CD4-positive, alpha-beta memory T cell (primary cell): ENCODE data around the gene FAM8A1. TPM values are rescaled to one million over a fixed set of nuclear protein-coding genes. Genes with fewer than 3 reads are reported as not detected.

Experiments
- CTCF ChIA-PET: fragments of 350-600 bp; sonication (Branson Sonifier 250); formaldehyde crosslinking; loops from one replicate; lab custom pipeline; 2021; ENCODE audit warnings: inconsistent platforms; ENCODE audit not compliant: partially characterized antibody; lab: Charles Lee
- POLR2A ChIA-PET: fragments of 350-600 bp; sonication (Branson Sonifier 250); formaldehyde crosslinking; loops from one replicate; lab custom pipeline; 2021; ENCODE audit not compliant: partially characterized antibody; lab: Charles Lee
- DNase-seq, 5 donors: peaks; one replicate each; pipeline versions ENCODE4 v3.0.0 to v3.0.0-alpha.2; 2020 to 2022; ENCODE audit warnings: mixed read lengths in 1 of 5
- H3K27ac ChIP-seq: one replicate; pipeline ENCODE4 v1.7.0; 2013; ENCODE audit warnings: low read depth, low read length
- H3K27me3 ChIP-seq: 2 replicates; pipeline ENCODE4 v1.7.0; 2013; ENCODE audit warnings: mild to moderate bottlenecking, low read length, moderate library complexity; ENCODE audit not compliant: insufficient read depth
- H3K36me3 ChIP-seq: 2 replicates; pipeline ENCODE4 v1.7.0; 2013; ENCODE audit warnings: mild to moderate bottlenecking, low read length, moderate library complexity; ENCODE audit not compliant: insufficient read depth
- H3K4me1 ChIP-seq: 2 replicates; pipeline ENCODE4 v1.7.0; 2013; ENCODE audit warnings: mild to moderate bottlenecking, low read length, moderate library complexity; ENCODE audit not compliant: insufficient read depth
- H3K4me3 ChIP-seq, 2 donors: one replicate each; pipeline ENCODE4 v1.7.0; 2013; ENCODE audit warnings: low read length in 2 of 2, mild to moderate bottlenecking in 1 of 2
- H3K9me3 ChIP-seq, 2 donors: one replicate each; pipeline ENCODE4 v1.7.0; 2013; ENCODE audit warnings: low read length in 2 of 2, control low read depth in 1 of 2; ENCODE audit not compliant: control insufficient read depth in 1 of 2
- H3K27ac Mint-ChIP-seq, 7 donors: one replicate each; pipeline ENCODE4 v1.8.0; 2020 to 2021; ENCODE audit warnings: mixed read lengths in 7 of 7, mild to moderate bottlenecking in 6 of 7, inconsistent platforms in 3 of 7, moderate library complexity in 3 of 7
- H3K27me3 Mint-ChIP-seq, 2 donors: one replicate each; pipeline ENCODE4 v1.8.0; 2020 to 2021; ENCODE audit warnings: mixed read lengths in 2 of 2
- H3K36me3 Mint-ChIP-seq, 2 donors: one replicate each; pipeline ENCODE4 v1.8.0; 2020 to 2021; ENCODE audit warnings: mixed read lengths in 2 of 2, inconsistent platforms in 1 of 2, mild to moderate bottlenecking in 1 of 2
- H3K4me1 Mint-ChIP-seq, 4 donors: one replicate each; pipeline ENCODE4 v1.8.0; 2020 to 2021; ENCODE audit warnings: mixed read lengths in 4 of 4, mild to moderate bottlenecking in 1 of 4
- H3K4me3 Mint-ChIP-seq, 8 donors: one replicate each; pipeline ENCODE4 v1.8.0; 2020 to 2021; ENCODE audit warnings: mixed read lengths in 8 of 8, mild to moderate bottlenecking in 7 of 8, moderate library complexity in 6 of 8, inconsistent platforms in 3 of 8
- H3K9me3 Mint-ChIP-seq, 8 donors: one replicate each; pipeline ENCODE4 v1.8.0; 2020 to 2021; ENCODE audit warnings: mixed read lengths in 8 of 8, mild to moderate bottlenecking in 5 of 8, inconsistent platforms in 3 of 8, moderate library complexity in 1 of 8
- intact Hi-C: fragments of 100-400 bp; cut with micrococcal nuclease; formaldehyde crosslinking; loops from one replicate; pipeline ENCODE4 v1.15.1; 2023
- polyA plus RNA-seq, 2 donors: library from polyadenylated mRNA; unstranded; fragments of 300-500 nt; fragmentation: Illumina TruSeq; gene quantifications; one replicate each; pipeline ENCODE4 v1.2.3, GENCODE V29; 2021
- total RNA-seq, 2 experiments: library from RNA; stranded (reverse); gene quantifications; one replicate each; pipeline ENCODE4 v1.2.3, GENCODE V29; 2021

Gene FAM8A1
- total and polyA plus RNA-seq, 4 experiments from 2014 or later: 3.7 to 21.2 (median 13.2) TPM

- H3K27ac ChIP-seq: no peak overlapping the region
- H3K36me3 Mint-ChIP-seq: peaks cover 49 to 59% of the 10 kb centered on the region in 2 donors
- peaks cover 3 to 18% (median 9%) of the 10 kb centered on the region in 4 donors for H3K4me1 Mint-ChIP-seq
- no peaks in the 10 kb centered on the region for H3K9me3 ChIP-seq
- no peaks in the 10 kb centered on the region for H3K4me1 ChIP-seq
- peaks cover 22% of the 10 kb centered on the region for H3K36me3 ChIP-seq
- peak overlapping the region in 4 of 7 donors; percentile 32 to 64 (median 40) for H3K27ac Mint-ChIP-seq
- H3K4me3 Mint-ChIP-seq: no peak overlapping the region
- no peaks in the 10 kb centered on the region for H3K9me3 Mint-ChIP-seq
- intact Hi-C loops: no loop called here
- no peak overlapping the region for H3K4me3 ChIP-seq
- CTCF ChIA-PET: no interaction called here
- POLR2A ChIA-PET: interaction anchor here (1.2 to 1.3 kb wide), 2 partner anchors 51 to 56 kb away, joined by 3 to 4 read pairs; partner anchors contain the start of genes FAM8A1 and NUP153
- no peaks in the 10 kb centered on the region for H3K27me3 Mint-ChIP-seq
- H3K27me3 ChIP-seq: no peaks in the 10 kb centered on the region
- DNase-seq: no peak
These were observed 50.7 kb downstream of the FAM8A1 start for GRCh38 chr6:17650656-17651309.

- Histone ChIP-seq H3K27ac (no peak overlapping the region), H3K9me3 (no peaks in the 10 kb centered on the region), H3K27me3 (no peaks in the 10 kb centered on the region), H3K4me1 (peaks cover 4% of the 10 kb centered on the region), H3K4me3 (no peak overlapping the region), H3K36me3 (peaks cover 4% of the 10 kb centered on the region)
- no peak overlapping the region for H3K4me3 Mint-ChIP-seq
- H3K36me3 Mint-ChIP-seq: peaks cover 49 to 59% of the 10 kb centered on the region in 2 donors
- H3K9me3 Mint-ChIP-seq: no peaks in the 10 kb centered on the region
- intact Hi-C loops: no loop called here
- peaks cover 6 to 25% (median 14%) of the 10 kb centered on the region in 4 donors for H3K4me1 Mint-ChIP-seq
- H3K27me3 Mint-ChIP-seq: no peaks in the 10 kb centered on the region
- H3K27ac Mint-ChIP-seq: peak overlapping the region in 2 of 7 donors; percentile 43 to 75
- ChIA-PET POLR2A (no interaction called here), CTCF (no interaction called here)
- no peak for DNase-seq
These were observed 53.2 kb downstream of the FAM8A1 start for GRCh38 chr6:17653198-17653882.

DNA sequence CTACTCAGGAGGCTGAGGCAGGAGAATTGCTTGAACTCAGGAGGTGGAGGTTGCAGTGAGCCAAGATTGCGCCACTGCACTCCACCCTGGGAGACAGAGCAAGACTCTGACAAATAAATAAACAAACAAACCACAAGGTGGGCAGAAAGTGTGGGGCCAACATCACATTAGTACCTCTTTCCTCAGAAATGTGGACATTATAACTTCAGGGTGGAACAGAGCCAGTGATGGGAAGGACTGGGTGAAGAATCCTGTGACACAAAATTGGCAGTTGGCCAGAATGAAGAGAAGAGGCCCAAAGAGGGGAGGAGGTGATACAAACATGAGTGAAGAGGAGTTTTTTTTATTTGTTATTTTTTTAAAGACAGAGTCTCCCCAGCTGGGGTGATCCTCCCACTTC, 56.0 kb downstream of the FAM8A1 start:
- ChIA-PET POLR2A (no interaction called here), CTCF (interaction anchor here (1.2 to 1.5 kb wide), 2 partner anchors 53 to 72 kb away, joined by 3 to 5 read pairs; no protein-coding TSS in a partner anchor)
- Histone ChIP-seq H3K36me3 (peaks cover 15% of the 10 kb centered on the region), H3K27me3 (no peaks in the 10 kb centered on the region), H3K9me3 (no peaks in the 10 kb centered on the region), H3K27ac (no peak overlapping the region), H3K4me1 (peaks cover 4% of the 10 kb centered on the region), H3K4me3 (no peak overlapping the region)
- no peaks in the 10 kb centered on the region for H3K27me3 Mint-ChIP-seq
- peak overlapping the region in 3 of 7 donors; percentile 55 to 89 (median 72) for H3K27ac Mint-ChIP-seq
- no peak for DNase-seq
- H3K4me3 Mint-ChIP-seq: no peak overlapping the region
- H3K9me3 Mint-ChIP-seq: no peaks in the 10 kb centered on the region
- H3K36me3 Mint-ChIP-seq: peaks cover 48 to 66% of the 10 kb centered on the region in 2 donors
- peaks cover 4 to 21% (median 8%) of the 10 kb centered on the region in 4 donors for H3K4me1 Mint-ChIP-seq
- intact Hi-C loops: no loop called here

- no peaks in the 10 kb centered on the region for H3K27me3 ChIP-seq
- peaks cover 20% of the 10 kb centered on the region for H3K36me3 ChIP-seq
- no peaks in the 10 kb centered on the region for H3K27me3 Mint-ChIP-seq
- H3K4me3 Mint-ChIP-seq: no peak overlapping the region
- no peaks in the 10 kb centered on the region for H3K9me3 ChIP-seq
- ChIA-PET POLR2A (no interaction called here), CTCF (interaction anchor here (1.2 to 2.8 kb wide), 3 partner anchors 53 to 147 kb away, joined by 3 to 12 read pairs (median 5); no protein-coding TSS in a partner anchor)
- no peaks in the 10 kb centered on the region for H3K9me3 Mint-ChIP-seq
- H3K27ac ChIP-seq: no peak overlapping the region
- peaks cover 4% of the 10 kb centered on the region for H3K4me1 ChIP-seq
- no peak for DNase-seq
- intact Hi-C loops: no loop called here
- peaks cover 4 to 23% (median 9%) of the 10 kb centered on the region in 4 donors for H3K4me1 Mint-ChIP-seq
- peaks cover 52 to 71% of the 10 kb centered on the region in 2 donors for H3K36me3 Mint-ChIP-seq
- H3K27ac Mint-ChIP-seq: peak overlapping the region in 1 of 7 donors; percentile 46
- no peak overlapping the region for H3K4me3 ChIP-seq
These were observed 56.5 kb downstream of the FAM8A1 start for GRCh38 chr6:17656644-17657043.

Other genes with a start within 250 kb of the FAM8A1 start
- not detected for gene CAP2, start 206.7 kb upstream of the FAM8A1 start, total RNA-seq
- not detected for gene CAP2, start 206.7 kb upstream of the FAM8A1 start, polyA plus RNA-seq
- gene NUP153, start 106.6 kb downstream of the FAM8A1 start, total RNA-seq: 10 to 100 TPM; 57.0 to 60.7 TPM
- 1 to 10 TPM; 1.9 to 6.9 TPM for gene NUP153, start 106.6 kb downstream of the FAM8A1 start, polyA plus RNA-seq